AG08395 (cell line): ENCODE data around the gene CALHM4.
A peak's percentile ranks its signal among the peaks of the same experiment; 100 is the strongest.

Experiments used
- DNase-seq: peaks from one replicate; pipeline ENCODE4 v3.0.0; 2012; ENCODE audit warnings: mixed read lengths, low spot score

Gene CALHM4

GRCh38 chr6:116542426-116542825 is 11.1 kb upstream of the CALHM4 start:
- DNase-seq: no peak

GRCh38 chr6:116543149-116543548 is 10.4 kb upstream of the CALHM4 start:
- no peak for DNase-seq

GRCh38 chr6:116545651-116546050 is 7.9 kb upstream of the CALHM4 start, which contains the start of gene TRAPPC3L:
Gene TRAPPC3L (minus strand): TSS chr6:116545684. CDS start chr6:116545514, 170 bp downstream.
- DNase-seq: no peak

GRCh38 chr6:116547358-116547757 is 6.2 kb upstream of the CALHM4 start:
- DNase-seq: no peak

GRCh38 chr6:116550796-116551195 is 2.8 kb upstream of the CALHM4 start:
- no peak for DNase-seq

GRCh38 chr6:116556065-116556464 is 2.5 kb downstream of the CALHM4 start:
- peak; percentile 76 for DNase-seq

- no peak for DNase-seq
Observed at GRCh38 chr6:116556814-116557415, 3.4 kb downstream of the CALHM4 start.

GRCh38 chr6:116557893-116558292 is 4.3 kb downstream of the CALHM4 start:
- DNase-seq: peak; percentile 79

- DNase-seq: no peak
Observed at GRCh38 chr6:116560130-116560529, 6.6 kb downstream of the CALHM4 start.

GRCh38 chr6:116561377-116562018 is 7.9 kb downstream of the CALHM4 start:
- peak; percentile 69 for DNase-seq

GRCh38 chr6:116562019-116562403 is 8.5 kb downstream of the CALHM4 start:
- no peak for DNase-seq

GRCh38 chr6:116562614-116563013 is 9.1 kb downstream of the CALHM4 start:
- DNase-seq: no peak

- no peak for DNase-seq
Observed at GRCh38 chr6:116563830-116564229, 10.3 kb downstream of the CALHM4 start.

- DNase-seq: no peak
Observed at GRCh38 chr6:116564311-116564710, 10.8 kb downstream of the CALHM4 start.

GRCh38 chr6:116564921-116565872 is 11.6 kb downstream of the CALHM4 start:
- DNase-seq: no peak

- DNase-seq: no peak
Observed at GRCh38 chr6:116568111-116568510, 14.6 kb downstream of the CALHM4 start.

GRCh38 chr6:116568821-116569755 is 15.5 kb downstream of the CALHM4 start:
- no peak for DNase-seq

GRCh38 chr6:116570856-116571682 is 17.5 kb downstream of the CALHM4 start, which contains the start of gene RWDD1:
Gene RWDD1 (plus strand): TSS chr6:116571504. CDS start chr6:116571583, 79 bp downstream.
- DNase-seq: peak; percentile 98

- DNase-seq: no peak
Observed at GRCh38 chr6:116571683-116572000, 18.1 kb downstream of the CALHM4 start.

- peak; percentile 44 for DNase-seq
Observed at GRCh38 chr6:116572162-116572561, 18.6 kb downstream of the CALHM4 start.

GRCh38 chr6:116575227-116575626 is 21.7 kb downstream of the CALHM4 start:
- DNase-seq: no peak
